ENCODE results near the gene FAM124A.
"Not testable (repeated sequence)": the region's sequence is repeated elsewhere in the genome, so short reads cannot be mapped to it uniquely, and the experiment has no call there.

The FAM124A gene

DNA sequence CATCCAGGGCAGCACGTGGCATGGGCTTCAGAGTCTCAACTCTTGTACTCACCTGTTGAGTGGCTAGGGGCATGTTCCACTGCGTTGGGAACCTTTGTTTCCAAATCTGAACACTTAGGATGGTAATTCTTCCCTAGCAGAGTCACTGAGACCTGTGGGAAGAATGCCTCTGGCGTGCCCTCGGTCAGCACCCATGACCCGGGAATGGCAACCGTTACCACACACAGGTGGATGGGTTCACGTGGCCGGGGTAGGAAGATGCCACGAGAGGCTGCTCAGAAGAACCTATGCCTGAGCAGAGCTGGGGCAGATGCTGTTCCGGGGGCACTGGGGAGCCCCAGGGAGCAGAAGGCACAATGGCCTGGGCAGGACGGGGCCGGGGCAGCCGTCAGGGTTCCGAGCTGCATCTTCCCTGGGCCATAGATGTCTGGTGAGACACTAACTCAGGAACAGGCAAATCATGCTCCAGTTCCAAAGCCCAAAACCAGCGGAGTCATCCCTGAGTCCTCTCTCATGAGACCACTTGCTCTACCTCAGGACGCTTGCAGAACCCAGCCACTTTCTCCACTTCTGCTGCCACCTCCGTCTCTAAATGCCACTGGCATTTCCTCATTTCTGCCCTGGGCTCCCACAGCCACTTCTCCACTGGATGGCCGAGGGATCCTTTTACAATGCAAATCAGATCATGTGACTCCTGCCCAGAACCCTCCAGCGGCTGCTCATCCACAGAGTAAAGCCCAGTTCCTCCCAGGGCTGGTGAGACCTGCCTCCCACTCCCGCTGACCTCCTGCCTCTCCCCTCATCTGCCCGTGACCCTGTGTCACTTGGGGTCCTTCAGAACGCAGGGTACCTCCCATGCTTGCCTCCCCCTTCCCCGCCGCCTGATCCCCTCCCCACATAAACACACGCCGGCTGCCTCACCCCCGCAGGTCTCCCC, 36.7 kb downstream of the FAM124A start:
- DNase-seq, result peak; percentile 51
- in situ Hi-C loops (cut with MboI; ENCODE audit: low pct_unique_long_range_greater_than_20kb, low sequenced_read_pairs), result no loop called here

DNA sequence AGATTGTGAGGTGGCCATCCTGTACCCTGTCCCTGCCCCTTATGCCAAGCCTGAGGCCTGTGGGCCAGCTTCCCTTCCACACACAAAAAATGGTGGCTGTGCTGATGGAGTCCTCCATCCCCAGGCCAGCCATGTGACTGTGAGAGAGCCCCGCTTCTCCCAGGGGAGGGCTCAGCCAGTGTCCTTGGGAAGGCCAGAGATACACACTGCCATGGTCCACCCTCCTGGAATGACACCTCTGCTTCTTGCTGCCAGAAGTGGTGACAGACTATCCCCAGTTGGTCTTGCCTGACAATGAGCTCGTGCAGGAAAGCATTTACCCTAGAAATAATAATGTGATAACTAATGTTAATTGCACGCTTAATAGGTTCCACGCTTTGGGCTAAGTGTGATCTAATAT, 38.0 kb downstream of the FAM124A start:
- in situ Hi-C loops (cut with MboI; ENCODE audit: low pct_unique_long_range_greater_than_20kb, low sequenced_read_pairs), result no loop called here
- no peak for DNase-seq

DNA sequence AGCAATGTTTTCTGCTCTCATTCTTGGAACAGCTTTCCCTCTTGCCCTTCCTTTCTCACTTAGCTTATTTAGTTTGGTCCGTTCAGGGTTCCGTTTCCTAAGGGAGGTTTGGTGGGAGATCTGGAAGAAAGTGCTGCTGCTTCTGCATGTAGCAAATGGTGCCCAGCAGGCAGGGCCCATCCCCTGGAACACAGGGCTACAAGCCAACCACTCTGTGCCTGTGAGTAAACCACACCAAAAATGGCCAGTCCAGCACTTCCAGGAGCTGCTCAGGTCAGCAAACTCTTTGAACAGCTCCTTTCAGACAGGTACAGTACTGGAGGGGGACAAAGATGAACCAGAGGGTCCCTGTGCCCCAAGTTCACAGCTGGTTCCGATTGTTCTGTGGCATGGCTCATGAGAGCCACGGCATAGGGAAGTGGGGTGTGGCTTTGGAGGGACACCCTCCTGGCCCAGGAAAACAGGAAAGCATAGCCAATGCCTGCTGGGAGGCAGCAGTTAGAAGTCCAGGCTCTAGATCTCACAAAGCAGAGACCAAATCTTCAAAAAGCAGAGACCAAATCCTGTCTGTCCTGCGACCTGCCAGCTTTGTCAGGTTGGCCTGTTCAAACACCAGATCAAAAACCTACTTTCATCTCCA, 39.5 kb downstream of the FAM124A start:
- in situ Hi-C loops (cut with MboI; ENCODE audit: low pct_unique_long_range_greater_than_20kb, low sequenced_read_pairs), result no loop called here
- DNase-seq, result no peak

DNA sequence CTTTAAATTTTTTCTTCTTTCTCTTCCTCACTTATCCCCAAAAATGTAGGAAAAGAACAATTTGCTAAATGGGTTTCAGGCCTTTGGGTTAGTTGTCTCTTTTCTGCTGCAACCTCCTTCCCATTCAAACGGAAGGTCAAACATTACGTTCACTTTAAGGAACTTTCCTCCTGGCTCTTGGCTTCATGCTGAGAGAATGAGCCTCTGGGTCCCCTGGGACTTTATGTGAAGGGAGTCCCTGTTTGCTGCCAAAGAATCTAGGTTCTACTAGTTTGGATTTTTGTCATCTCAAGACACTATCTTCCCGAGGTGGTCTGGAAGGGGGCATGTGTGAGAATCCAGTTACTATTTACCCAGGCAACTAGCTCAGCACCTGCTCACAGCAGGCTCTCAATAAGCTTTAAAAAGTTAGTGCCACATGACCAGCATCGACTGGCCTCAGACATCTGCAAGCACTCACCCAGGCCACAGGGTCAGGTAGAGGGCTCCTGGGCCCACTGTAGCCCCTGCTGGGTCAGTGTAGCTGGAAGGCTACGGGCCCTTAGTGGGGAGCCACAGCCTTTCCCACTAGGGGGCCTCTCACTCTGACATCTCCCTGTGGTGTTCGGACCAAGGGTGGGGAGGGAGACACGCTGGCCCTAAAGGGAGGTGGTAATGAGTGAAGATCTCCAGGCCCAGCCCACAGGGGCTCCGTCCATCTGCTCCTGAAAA, 40.5 kb downstream of the FAM124A start:
- in situ Hi-C loops (cut with MboI; ENCODE audit: low pct_unique_long_range_greater_than_20kb, low sequenced_read_pairs), result no loop called here
- DNase-seq, result no peak

DNA sequence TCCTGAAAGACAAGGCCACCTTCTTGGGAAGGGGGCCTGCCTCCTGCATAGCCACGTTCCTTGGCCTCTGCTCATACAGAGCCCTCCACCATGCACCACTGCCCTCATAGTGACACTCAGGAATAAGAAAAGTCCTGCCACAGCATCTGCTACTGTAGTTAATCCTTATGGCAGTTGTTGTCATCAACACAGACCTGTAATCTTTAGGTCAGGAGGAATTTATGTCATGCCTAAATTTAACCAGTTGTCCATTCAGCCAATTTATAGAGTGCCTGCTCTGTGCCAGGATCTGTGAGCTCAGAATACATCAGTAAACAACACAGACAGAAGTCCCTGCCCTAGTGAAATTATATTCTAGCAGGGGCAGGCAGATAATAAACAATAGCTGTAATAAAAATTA, 44.4 kb downstream of the FAM124A start:
- in situ Hi-C loops (cut with MboI; ENCODE audit: low pct_unique_long_range_greater_than_20kb, low sequenced_read_pairs), result no loop called here

DNA sequence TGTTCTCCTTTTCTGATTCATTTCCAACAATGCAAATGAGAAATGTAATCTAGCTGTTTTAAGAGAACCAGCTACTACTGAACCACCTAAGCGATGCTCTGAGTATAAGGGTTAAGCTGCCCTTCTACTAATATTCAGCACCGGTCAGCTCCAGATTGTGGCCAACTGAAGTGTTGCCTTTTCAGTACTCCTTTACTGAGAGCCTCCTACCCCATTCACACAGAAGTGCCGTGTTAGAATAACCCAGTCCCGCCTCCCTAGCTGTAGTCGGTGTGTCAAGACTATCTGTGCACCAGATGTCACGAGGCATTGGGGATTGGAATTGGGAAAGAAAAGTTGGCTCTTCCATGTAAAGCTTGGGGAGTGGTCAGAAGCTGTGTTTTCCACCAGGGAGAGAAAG, 45.4 kb downstream of the FAM124A start:
- no peak for DNase-seq
- in situ Hi-C loops (cut with MboI; ENCODE audit: low pct_unique_long_range_greater_than_20kb, low sequenced_read_pairs), result no loop called here

More for the DNA sequence above, 44.4 kb downstream of the FAM124A start:
- no peak for DNase-seq

DNA sequence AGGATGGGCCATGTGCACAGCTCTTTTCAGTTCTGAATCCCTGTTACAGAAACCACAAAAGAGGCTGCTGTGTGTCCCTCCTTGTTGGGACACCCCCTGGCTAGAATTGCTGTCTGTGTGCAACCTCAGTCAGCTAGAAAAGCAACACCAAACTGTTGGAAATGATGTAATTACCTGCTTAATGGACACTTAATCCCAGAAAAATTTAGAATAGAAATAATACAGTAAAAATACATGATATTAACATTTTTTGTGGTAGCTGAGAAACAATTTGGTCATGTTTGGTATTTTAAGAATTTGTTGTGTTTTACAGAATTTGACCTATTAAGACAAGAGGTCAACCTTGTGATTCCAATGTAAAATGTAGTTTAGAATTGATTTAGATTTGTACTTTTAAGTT, 46.8 kb downstream of the FAM124A start:
- no peak for DNase-seq
- in situ Hi-C loops (cut with MboI; ENCODE audit: low pct_unique_long_range_greater_than_20kb, low sequenced_read_pairs), result no loop called here

DNA sequence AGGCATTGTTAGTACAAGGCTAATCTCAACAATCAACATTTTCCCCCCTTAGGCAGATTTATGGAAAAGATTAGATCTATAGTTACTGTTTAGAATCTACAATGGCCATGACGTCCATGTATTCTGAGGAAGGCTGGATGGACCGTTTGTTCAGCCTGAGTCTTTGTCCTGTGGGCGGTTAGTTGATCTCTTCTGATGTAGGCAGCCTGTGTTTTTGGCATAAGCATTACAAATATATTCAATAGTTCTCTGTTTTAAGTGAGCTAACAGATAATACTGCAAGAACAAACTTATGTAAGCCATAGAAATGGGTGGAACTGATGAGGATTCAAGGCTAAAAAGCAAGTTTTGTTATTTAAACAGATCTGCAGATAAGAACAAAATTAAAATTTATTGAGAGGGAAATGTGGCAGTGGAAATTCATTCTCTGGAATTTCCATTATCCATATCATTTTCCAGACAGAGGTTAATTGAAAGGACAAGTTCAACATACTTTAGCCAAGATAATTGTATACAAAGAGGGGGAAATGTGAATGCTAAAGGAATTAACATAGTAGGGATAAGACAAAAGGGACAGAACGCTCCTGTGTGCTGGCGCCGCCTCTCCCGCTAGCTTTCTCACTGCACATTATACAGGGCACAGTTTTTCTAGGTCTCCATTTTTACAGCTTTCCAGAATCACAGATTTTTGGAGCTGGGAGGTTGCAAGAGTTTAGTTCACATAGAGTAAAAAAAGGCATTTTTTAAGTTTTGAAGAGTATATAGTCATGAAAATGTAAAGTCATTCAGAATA, 48.6 kb downstream of the FAM124A start:
- in situ Hi-C loops (cut with MboI; ENCODE audit: low pct_unique_long_range_greater_than_20kb, low sequenced_read_pairs), result no loop called here
- no peak for DNase-seq

DNA sequence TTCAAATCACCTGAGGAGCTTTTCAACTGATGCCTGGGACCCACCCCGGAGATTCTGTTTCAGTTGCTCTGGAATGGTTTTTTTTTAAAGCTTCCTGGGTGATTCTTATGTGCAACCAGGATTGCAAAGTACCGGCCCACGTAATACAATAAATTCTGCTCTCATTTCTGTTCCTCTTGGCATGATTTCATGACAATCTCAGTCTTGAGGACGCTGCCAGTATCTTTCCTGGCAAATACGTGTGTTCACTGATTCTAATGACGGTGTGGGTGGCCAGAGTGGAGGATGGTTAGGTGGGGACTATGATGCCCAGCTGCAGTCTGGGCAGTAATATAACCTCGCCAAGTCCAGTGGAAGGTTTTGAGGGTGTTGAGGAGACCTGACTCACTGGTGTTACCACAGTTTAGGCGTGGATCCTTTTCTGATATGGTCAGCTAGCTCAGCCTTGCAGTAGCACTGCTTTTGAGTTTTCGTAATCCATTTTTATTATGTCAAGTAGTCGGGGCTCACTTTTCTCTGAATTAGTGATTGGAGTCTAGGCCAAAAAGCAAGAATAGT, 49.4 kb downstream of the FAM124A start:
- no peak for DNase-seq
- in situ Hi-C loops (cut with MboI; ENCODE audit: low pct_unique_long_range_greater_than_20kb, low sequenced_read_pairs), result no loop called here

DNA sequence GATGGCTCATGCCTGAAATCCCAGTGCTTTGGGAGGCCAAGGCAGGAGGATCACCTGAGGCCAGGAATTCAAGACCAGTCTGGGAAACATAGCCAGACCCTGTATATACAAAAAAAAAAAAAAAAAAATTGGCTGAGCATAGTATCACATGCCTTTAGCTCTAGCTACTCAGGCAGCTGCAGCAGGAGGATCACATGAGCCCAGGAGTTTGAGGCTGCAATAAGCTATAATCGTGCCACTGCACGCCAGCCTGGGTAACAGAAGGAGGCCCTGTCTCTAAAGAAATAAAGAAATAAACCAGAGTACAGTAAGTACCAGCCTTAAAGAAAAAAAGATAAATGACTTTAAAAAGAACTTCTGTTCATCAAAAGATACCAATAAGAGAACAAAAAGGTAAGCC, 52.9 kb downstream of the FAM124A start:
- no peak for DNase-seq
- in situ Hi-C loops (cut with MboI; ENCODE audit: low pct_unique_long_range_greater_than_20kb, low sequenced_read_pairs), result no loop called here

DNA sequence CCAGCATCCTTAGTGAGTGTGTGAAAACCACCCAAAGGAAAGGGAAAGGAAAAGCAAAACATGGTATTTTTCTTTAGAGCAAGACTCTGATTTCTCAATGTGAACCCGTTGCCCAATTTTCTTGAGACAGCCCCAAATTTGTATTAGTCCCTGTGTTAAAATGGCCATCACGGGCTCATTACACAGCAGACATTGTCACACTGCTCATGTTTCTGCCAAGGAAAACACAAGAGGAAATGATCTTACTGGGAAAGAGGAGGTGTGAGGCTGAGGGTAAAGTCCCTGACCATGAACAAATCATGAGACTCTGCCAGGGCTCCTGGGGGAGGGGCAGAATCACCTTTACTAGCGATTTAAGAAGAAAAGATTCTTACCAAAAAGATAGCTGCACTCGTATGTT, 54.4 kb downstream of the FAM124A start:
- no peak for DNase-seq
- in situ Hi-C loops (cut with MboI; ENCODE audit: low pct_unique_long_range_greater_than_20kb, low sequenced_read_pairs), result no loop called here

DNA sequence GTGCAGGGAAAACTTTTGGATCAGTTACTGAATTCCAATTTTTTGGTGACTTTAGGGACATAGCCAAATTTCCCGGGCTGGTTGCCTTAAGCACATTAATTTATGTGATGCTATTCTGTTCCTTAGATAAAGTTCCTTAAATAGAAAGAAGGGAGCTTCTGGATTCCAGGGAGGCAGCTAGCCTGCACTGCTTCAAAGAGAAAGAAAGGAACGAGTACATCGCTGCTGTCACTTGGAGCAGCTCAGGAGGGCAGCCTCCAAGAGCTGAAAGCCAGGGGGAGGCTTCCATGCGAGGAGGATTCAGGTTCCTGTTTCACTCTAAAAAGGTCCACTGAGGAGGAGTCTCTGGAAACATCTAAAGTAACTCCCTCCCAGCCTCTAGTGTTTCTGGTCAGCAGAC, 55.7 kb downstream of the FAM124A start:
- in situ Hi-C loops (cut with MboI; ENCODE audit: low pct_unique_long_range_greater_than_20kb, low sequenced_read_pairs), result no loop called here
- no peak for DNase-seq

DNA sequence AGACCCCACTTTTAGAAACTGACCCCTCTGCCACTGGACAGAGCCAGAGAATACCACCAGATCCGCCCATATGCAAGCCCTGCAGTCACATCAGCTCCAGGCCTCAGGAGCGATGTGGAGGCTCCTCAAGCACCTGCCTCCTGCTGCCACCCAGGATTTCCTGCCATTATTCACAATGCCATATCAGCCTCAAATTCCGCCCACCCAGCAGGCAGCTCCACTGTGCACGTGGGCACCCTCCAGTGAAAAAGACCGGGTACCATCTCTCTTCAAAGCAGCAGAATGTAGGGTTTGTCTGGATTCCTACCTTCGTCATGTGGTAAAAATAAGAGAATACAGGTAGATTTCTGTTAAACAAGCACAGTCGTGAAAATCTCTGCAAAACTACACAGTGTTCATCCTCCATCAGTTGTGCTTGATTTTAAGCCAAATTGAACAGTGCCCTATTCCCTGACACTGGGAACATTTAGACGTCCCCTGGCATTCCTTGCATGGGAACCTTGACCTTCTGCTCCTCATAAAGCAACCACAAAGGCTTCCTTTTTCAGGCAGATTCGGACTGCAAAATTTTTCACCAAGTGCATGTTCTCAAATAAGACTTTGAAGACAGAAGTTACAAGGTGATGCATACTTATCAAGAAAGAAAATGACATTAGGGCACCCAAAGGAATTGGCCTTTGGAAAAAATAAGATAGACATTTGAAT, 56.4 kb downstream of the FAM124A start:
- in situ Hi-C loops (cut with MboI; ENCODE audit: low pct_unique_long_range_greater_than_20kb, low sequenced_read_pairs), result no loop called here
- no peak for DNase-seq

DNA sequence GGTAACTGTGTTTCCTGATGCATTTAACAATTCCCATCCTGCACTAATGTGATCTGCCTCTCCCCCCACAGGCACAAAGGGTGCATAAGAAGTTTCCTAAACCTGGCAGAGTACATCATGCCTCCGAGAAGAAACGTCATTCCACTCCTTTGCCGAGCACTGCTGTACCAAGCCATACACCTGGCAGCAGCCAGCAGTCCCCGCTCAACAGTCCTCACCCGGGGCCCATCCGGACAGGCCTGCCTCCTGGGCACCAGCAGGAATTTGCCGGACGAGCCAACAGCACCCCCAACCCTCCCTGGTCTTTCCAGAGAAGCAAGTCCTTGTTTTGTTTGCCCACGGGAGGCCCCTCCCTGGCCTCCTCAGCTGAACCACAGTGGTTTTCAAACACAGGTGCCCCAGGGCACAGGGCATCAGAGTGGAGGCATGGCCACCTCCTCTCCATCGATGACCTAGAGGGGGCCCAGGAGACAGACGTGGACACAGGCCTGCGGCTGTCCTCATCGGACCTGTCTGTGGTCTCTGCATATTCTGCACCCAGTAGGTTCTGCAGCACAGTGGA, 58.3 kb downstream of the FAM124A start:
- DNase-seq, result no peak
- in situ Hi-C loops (cut with MboI; ENCODE audit: low pct_unique_long_range_greater_than_20kb, low sequenced_read_pairs), result no loop called here

DNA sequence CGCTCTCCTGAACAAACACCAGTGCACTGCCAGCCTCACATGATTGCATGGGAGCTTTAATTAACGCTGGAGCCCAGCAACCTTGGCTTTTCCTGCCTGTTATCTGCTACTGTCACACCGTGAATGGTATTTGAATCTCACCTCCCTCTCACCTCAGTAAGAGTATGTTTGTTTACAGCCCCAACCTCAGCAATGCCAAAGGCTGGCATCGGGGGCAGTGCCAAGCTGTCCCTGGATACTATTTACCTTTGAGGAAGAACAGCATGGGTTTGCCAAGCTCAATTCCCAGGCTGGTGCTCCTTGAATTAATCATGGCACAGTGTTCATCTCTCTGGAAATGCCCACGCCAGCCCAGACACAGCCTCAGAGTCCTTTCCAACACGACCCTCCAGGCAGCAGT, 60.1 kb downstream of the FAM124A start:
- in situ Hi-C loops (cut with MboI; ENCODE audit: low pct_unique_long_range_greater_than_20kb, low sequenced_read_pairs), result no loop called here
- no peak for DNase-seq

DNA sequence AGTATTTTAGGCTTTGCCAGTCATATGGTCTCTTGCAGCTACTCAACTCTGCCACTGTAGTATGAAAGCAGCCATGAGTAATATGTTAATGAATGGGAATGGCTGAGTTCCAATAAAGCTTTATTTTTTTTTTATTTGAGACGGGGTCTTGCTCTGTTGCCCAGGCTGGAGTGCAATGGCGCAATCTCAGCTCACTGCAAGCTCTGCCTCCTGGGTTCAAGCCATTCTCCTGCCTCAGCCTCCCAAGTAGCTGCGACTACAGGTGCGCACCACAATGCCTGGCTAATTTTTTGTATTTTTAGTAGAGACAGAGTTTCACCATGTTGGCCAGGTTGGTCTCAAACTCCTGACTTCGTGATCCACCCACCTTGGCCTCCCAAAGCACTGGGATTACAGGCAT, 60.7 kb downstream of the FAM124A start:
- DNase-seq; in situ Hi-C loops (cut with MboI; ENCODE audit: low pct_unique_long_range_greater_than_20kb, low sequenced_read_pairs): not testable (repeated sequence)

DNA sequence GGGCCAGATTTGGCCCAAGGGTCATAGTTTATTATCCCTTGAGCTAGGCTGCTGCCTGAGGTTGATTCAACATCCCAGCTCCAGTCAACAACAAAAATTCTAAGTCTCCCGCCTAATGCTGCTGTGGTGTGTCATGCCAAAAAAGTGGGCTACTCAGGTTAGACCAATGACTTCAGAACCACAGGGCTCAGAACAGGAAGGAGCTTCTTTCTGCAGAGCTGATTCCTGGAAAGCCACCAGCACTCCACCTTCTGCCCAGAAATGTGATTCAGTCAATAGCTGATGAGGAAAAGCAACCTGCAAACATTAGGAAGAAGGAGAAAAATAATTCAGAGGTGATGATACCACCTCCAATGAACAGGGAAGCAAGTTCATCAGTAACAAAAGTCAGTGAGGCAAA, 61.2 kb downstream of the FAM124A start:
- in situ Hi-C loops (cut with MboI; ENCODE audit: low pct_unique_long_range_greater_than_20kb, low sequenced_read_pairs), result no loop called here
- DNase-seq, result no peak

DNA sequence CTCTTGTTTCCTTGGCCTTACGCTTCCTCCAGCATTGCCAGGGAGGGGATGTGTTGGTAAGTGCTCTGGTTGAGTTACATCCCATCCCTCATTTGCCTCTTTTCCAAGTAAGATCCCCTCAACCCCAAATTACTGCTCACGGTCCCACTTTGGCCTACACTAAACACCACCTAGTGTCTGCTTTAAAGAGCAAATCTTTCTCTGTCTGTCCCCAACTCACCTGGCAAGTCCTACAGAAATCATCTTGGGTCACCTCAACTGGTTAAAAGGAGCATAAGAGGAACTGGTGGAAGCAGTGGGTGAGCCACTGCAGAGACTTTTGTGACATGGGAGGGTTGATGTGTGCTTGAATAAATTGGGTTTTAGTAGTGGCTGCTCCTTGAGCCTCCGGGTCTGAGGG, 62.1 kb downstream of the FAM124A start:
- DNase-seq, result no peak
- in situ Hi-C loops (cut with MboI; ENCODE audit: low pct_unique_long_range_greater_than_20kb, low sequenced_read_pairs), result no loop called here
